NCI-H146 treated with DMSO at 0.1 percent for 48 hours (cell line): ENCODE measurements around the gene TMEM106B.
A peak's percentile ranks its signal among the peaks of the same experiment; 100 is the strongest.
"Not testable (repeated sequence)": the region's sequence is repeated elsewhere in the genome, so short reads cannot be mapped to it uniquely, and the experiment has no call there.

Source experiments
- DNase-seq: peaks from one replicate; lab custom pipeline; 2025; ENCODE audit not compliant: unreplicated experiment; lab: John Stamatoyannopoulos, UW

The TMEM106B gene

GRCh38 chr7:12211054-12211710 is at the start of gene TMEM106B:
TMEM106B (plus strand) TSS chr7:12211294; CDS start chr7:12214811, 3,517 bp downstream.
- peak; percentile 88 for DNase-seq

DNA sequence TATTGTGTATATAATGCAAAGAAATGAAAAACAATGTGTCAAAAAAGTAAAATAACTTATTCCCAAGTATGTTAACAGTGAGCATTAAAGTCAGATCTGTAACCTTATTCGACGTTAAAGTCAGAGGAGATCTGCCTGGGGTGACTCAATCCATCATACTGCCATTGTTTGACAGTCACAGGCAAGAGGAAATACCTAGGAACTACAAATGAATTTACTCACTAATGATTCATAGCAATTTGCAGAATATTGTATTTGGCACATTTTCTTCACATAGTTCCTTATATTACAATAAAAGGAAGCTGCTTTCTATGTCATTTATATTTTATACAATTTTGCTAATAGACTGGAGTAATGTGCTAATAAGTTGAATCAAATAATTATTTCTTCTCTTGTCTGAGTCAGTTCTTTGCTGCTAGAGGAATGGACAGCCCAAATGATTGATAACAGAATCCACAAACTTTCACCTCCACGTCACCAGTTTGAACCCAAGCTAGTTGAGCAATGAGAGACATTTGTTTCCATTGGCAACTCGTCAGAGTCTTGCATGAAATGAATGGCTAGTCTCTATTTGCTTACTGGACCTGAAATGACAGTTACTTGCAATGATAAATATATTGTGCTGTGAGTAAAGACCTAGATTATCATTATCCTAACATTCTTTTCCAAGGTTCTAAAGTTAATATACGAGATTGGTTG is 48.5 kb upstream of the TMEM106B start:
- no peak for DNase-seq

- DNase-seq, result not testable (repeated sequence)
Measured at GRCh38 chr7:12168065-12168464, 43.0 kb upstream of the TMEM106B start.

DNA sequence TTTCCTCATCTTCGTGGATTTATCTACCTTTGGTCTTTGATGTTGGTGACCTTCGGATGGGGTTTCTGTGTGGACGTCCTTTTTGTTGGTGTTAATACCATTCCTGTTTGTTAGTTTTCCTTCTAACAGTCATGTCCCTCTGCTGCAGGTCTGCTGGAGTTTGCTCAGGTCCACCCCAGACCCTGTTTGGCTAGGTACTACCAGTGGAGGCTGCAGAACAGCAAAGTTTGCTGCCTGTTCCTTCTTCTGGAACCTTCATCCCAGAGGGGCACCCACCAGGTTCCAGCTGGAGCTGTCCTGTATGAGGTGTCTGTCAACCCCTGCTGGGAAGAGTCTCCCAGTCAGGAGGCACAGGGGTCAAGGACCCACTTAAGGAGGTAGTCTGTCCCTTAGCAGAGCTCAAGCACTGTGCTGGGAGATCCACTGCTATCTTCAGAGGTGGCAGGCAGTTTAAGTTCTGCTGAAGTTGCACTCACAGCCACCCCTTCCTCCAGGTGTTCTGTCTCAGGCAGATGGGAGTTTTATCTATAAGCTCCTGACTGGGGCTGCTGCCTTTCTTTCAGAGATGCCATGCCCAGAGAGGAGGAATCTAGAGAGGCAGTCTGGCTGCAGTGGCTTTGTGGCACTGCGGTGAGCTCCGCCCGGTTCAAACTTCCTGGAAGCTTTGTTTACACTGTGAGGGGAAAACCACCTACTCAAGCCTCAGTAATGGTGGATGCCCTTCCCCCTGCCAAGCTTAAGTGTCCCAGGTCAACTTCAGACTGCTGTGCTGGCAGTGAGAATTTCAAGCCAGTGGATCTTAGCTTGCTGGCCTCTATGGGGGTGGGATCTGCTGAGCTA is 40.9 kb upstream of the TMEM106B start:
- DNase-seq, result not testable (repeated sequence)

DNA sequence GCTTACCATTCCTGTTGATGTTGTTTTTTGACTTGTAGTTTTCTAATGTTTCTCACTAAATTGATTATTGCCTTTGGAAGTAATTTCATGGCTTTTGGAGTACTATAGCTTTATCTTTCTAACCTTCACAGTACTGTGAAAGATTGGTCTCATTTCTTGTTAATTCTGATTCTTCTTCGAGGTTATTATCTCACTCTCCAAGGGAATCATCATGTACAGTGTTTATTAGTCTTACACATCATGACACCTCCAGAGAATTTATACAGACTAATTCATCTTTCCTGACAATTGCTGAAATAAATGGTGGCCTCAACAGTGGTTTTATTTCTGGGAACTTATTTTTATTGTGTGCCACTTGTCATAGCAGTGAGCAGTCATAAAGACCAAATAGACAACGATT is 37.4 kb upstream of the TMEM106B start:
- no peak for DNase-seq

DNA sequence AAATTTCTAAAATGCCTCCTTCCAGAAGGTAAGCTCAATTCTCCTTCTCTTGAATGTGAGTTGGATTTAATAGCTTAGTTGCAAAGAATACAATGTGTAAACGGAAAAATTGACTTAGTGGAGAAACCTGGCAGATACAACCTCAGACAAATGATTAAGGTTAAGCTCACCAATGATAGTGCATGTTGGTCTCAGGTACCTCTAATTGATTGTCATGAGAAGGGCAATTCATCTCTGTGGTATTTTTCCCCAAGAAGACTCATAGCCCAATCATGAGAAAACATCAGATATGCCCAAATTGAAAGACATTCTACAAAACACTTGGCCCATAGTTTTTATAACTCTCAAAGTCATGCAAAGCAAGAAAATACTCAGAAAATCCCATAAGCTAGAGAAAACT is 36.2 kb upstream of the TMEM106B start:
- no peak for DNase-seq

DNA sequence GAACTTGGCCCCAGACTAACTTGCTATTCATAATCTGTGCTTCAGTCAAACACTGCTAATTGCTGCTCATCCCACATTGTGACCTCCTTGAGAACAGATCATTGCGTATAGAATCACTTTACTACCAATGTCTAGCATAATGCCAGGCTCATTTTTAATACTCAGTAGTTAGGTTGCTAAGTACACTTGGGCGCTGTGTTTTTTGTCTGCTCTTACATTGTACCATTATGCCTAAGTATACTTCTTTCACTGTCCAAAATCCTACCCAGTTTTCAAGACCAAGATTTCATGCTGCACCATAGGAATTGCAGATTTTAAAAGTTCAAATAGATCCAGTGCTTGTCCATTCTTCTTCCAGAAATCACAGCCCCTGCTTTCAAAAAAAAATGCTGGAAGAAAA is 32.8 kb upstream of the TMEM106B start:
- no peak for DNase-seq

GRCh38 chr7:12194426-12194825 is 16.7 kb upstream of the TMEM106B start:
- no peak for DNase-seq

DNA sequence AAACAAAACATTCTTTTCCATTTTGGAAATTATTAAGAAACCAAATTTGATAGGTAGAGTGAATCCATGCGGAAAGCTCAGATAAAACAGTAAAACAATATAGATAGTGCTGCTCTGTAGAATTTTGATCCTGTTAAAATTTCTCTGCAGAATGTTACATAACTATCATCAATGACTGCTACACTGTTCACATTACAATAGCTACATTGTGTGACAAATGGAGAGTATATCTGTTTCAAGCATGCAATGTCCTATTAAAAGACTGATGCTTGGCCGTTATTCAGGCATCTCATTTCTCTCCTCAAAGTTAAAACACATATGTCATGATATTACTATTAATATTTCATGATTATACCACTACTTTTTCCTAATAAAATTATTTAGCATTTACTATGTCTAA is 14.7 kb upstream of the TMEM106B start:
- DNase-seq, result no peak

DNA sequence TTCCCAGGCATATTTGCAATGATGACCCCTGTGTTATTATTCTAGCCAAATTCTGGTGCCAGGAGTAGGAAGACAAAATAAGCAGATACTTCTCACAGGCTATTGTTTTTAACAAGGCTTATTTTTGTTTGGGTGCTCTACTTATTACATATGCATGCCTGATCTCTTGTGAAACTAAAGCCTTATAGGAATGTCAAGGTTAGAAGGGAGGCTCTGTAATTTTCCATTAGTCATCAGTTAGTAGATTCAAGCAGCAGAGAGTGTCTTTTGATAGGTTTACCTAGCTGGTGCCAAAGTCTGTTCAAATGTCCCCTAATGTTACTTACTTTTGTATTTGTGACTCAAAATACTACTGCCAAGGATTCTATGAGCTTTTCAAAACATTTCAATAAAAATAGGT is 11.7 kb upstream of the TMEM106B start:
- no peak for DNase-seq

GRCh38 chr7:12207046-12207445 is 4.0 kb upstream of the TMEM106B start:
- no peak for DNase-seq

GRCh38 chr7:12209221-12209620 is 1.9 kb upstream of the TMEM106B start:
- DNase-seq, result no peak

- DNase-seq, result no peak
Measured at GRCh38 chr7:12210179-12211053, 678 bp upstream of the TMEM106B start.

- peak; percentile 47 for DNase-seq
Measured at GRCh38 chr7:12211711-12212485, 804 bp downstream of the TMEM106B start.

DNA sequence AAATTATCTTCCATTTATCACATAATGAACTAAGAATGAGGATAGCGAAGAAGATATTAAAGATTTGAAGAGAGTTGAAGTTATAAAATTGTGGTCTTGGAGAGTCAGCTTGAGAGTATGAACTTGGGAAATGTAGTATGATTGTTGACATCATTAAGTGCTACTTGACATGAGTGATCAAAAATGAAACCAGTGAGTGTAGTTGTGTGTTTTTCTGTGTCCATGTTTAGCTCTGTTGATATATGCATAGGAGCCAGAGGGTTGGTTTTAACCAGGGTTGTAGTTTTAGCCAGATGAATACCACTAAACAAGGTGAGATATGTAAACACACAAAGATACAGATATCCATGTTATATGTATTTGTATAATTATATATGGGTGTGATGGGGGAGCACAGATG is 6.2 kb downstream of the TMEM106B start:
- no peak for DNase-seq

DNA sequence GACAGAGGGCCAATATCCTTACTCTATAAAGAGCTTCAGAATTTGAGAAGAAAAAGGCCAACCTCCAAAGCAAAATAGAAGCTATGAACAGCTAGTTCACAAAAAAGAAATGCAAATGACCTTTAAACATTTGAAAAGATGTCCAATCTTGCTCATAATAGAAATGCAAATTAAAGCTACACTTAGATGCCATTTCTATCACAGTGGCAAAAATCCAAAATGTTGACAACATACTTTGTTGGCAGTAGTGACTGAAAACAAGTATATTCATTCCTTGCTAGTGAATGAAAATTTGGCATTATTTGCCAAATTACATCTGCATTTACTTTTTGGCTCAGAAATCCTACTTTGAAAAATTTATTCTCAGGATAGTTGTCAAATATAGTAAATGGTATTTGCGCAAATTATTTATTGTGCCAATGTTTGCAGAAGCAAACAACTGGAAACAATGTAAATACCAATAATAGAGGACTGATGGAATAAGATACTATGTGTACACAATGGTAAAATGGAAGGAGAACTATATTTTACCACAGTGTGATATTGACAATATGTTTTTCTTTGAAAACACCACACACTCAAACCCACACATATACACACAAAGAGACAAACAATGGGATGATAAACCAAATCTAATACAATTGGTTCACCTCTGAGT is 9.4 kb downstream of the TMEM106B start:
- peak; percentile 49 for DNase-seq

- DNase-seq, result no peak
Measured at GRCh38 chr7:12221414-12221813, 10.3 kb downstream of the TMEM106B start.

DNA sequence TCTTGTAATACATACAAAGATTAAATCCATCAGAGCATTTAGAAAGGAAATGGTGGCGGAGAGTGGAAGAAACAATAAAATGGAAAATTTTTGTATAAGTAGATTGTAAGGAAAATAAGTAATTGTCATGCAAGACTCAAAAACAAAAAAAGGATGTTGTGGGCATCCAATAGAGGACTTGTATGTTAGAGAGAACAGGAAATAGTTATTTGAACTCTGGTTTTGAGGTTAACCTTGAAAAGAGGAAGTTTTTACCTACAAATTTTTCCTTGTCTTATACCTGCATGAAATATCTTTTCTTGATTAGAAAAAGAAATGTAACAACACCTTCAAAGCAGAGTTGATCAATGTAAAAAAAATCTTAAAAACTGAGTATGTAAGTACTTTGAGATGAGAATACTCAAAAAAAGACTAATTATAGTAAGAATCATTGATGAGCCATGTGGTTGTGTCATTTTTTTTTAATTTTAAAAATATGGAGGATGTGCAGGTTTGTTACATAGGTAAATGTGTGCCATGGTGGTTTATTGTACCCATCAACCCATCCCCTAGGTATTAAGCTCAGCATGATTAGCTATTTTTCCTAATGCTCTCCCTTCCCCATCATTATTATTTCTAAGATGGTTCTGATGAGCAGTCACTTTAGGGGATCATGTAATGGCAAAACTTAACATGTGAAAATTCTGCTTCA is 11.9 kb downstream of the TMEM106B start:
- DNase-seq, result no peak

GRCh38 chr7:12225017-12225416 is 13.9 kb downstream of the TMEM106B start:
- DNase-seq, result not testable (repeated sequence)
